Activated T-helper 2 cell treated with anti-CD3 and anti-CD28 coated beads, Interferon-gamma antibody, Interleukin-2, Interleukin-4, amounts not matched to agents 10 μg/mL and 5 μg/mL and 100 μg/mL, durations not matched to agents 14 hours and 24 hours and 36 hours (primary cell): Measurements from ENCODE around the gene INTS3. TPM values are rescaled to one million over a fixed set of nuclear protein-coding genes. Genes with fewer than 3 reads are reported as not detected.

Experiments
- DNase-seq: peaks from one replicate; pipeline ENCODE4 v3.0.0; 2021; ENCODE audit warnings: low spot score
- H3K27ac Mint-ChIP-seq: one replicate; pipeline ENCODE4 v1.8.0; 2021; ENCODE audit warnings: mixed read lengths
- H3K27me3 Mint-ChIP-seq: one replicate; pipeline ENCODE4 v1.8.0; 2021; ENCODE audit warnings: low read depth, mixed read lengths
- H3K36me3 Mint-ChIP-seq: one replicate; pipeline ENCODE4 v1.8.0; 2021; ENCODE audit warnings: low read depth, mixed read lengths
- H3K4me1 Mint-ChIP-seq: one replicate; pipeline ENCODE4 v1.8.0; 2021; ENCODE audit warnings: low read depth, mixed read lengths
- H3K4me3 Mint-ChIP-seq: one replicate; pipeline ENCODE4 v1.8.0; 2021; ENCODE audit warnings: low read depth, mild to moderate bottlenecking, moderate library complexity, mixed read lengths
- H3K9me3 Mint-ChIP-seq: one replicate; pipeline ENCODE4 v1.8.0; 2021; ENCODE audit warnings: mixed read lengths
- intact Hi-C: fragments of 100-400 bp; cut with micrococcal nuclease; formaldehyde crosslinking; loops from one replicate; pipeline ENCODE4 v1.15.1; 2023
- total RNA-seq: library from RNA; stranded (reverse); gene quantifications from 2 replicates; pipeline ENCODE4 v1.2.3, GENCODE V29; 2022

Gene INTS3
- total RNA-seq, 1 donor from 2014 or later = 54.0 TPM

DNA sequence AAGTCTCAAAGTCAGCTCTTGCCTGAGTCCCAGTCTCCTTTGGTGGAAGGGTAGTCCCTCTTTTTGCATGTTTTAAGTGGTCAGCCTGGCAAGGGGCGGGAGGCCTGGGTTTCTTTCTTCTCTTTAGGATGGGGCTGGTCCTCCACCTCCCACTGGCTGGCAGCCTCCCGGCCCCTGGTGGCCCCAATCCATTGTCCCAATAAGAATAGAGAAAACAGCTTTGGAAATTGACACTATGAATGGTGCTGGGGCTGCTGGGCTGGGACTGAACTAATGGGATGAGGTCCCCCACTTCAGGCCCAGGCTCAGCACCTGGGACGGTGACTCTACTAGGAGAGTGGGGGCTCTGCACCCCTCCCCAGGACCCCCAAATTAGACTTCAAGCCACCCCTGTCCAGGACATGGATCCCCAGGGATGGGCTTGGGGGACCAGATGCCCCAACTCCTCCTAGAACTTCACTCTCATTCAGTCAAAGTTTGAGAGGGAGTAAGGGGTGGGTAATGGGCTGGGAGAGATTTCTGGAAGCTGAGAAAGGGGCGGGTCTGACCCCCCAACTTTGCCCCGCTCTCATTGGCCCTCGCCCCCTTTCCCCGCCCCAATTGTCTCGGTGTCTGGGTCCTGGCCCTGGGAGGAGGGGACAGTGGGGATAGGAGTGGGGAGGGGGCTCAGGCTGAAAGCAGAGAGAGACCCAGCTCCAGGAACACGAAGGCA lies 65.6 kb downstream of the INTS3 start:
- Mint-ChIP-seq H3K27ac (no peak overlapping the region), H3K4me3 (no peak overlapping the region), H3K9me3 (no peaks in the 10 kb centered on the region), H3K36me3 (no peaks in the 10 kb centered on the region), H3K27me3 (no peaks in the 10 kb centered on the region), H3K4me1 (peaks cover 35% of the 10 kb centered on the region)
- intact Hi-C loops = loop anchor here (5.0 kb wide), 2 partner anchors 129 to 364 kb away; partner anchors contain the start of genes GATAD2B and NUP210L
- DNase-seq = no peak

DNA sequence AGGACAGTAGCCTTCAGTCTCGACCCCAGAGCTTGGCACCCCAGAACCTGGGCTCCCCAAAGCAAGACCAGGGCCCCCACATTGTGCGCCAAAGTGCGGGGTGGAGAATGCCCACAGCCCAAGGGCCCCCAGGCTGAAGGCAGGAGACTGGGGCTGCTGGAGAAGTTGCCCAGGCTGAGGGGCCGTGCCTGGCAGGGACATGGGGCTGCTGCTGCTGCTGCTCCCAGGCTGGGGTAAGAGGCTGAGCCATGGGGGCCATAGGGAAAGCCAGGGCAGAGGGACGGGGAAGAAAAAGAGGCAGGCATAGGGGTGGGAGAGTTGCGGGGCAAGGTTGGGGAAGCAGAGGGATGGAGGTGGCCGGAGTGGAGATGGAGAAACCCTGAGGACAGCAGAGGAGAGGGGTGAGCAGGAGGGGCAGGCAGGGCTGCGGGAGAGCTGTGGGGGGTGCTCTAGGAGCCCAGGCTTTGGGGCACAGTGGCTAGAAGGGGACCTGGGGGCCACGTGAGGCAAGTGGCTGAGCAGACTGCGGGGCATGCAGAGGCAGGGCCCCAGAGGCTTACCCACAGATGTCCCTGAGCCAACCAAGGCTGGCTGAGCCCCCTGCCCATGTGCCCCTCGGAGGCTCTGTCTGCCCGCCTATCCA lies 66.2 kb downstream of the INTS3 start:
- intact Hi-C loops = loop anchor here (5.0 kb wide), 2 partner anchors 128 to 363 kb away; partner anchors contain the start of genes GATAD2B and NUP210L
- no peaks in the 10 kb centered on the region for H3K36me3 Mint-ChIP-seq
- no peak for DNase-seq
- no peak overlapping the region for H3K27ac Mint-ChIP-seq
- H3K4me1 Mint-ChIP-seq = peaks cover 33% of the 10 kb centered on the region
- H3K4me3 Mint-ChIP-seq = no peak overlapping the region
- H3K27me3 Mint-ChIP-seq = no peaks in the 10 kb centered on the region
- no peaks in the 10 kb centered on the region for H3K9me3 Mint-ChIP-seq

DNA sequence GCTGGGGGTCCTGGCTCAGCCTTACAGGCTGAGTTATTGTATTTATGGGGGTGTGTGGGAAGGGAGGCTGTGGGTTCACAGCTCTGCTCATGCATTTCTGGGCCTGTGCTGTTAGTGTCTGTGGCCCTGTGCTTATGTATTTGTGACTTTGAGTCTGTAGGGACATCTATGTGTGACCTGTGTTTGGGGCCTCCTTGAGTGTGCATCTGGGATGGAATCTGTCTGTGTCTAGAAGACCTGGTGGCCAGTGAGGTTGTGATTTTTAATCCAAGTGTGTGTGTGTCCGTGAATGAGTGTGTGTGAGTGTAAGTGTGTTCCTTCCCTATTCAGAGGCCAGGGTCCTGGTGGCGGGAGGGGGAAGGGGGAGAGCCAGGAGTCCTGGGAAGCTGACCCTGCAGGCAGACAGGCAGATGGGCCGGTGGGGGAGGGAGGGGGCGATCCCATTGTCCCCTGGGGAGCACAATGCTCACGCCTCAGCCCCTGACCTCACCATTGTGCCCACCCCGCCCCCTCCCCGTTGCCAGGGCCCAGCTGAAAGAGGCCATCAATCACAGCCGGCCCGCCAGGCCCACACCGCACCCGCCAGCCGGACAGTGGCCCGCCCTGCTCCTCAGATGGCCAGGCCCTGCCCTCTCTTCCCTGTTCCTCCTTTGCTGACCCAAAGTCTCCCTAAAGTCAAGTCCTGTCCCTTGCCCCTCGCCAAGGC lies 66.9 kb downstream of the INTS3 start:
- Mint-ChIP-seq H3K4me1 (peaks cover 29% of the 10 kb centered on the region), H3K4me3 (no peak overlapping the region), H3K27ac (no peak overlapping the region), H3K36me3 (no peaks in the 10 kb centered on the region), H3K9me3 (no peaks in the 10 kb centered on the region), H3K27me3 (no peaks in the 10 kb centered on the region)
- no peak for DNase-seq
- intact Hi-C loops = loop anchor here (5.0 kb wide), 2 partner anchors 128 to 363 kb away; partner anchors contain the start of genes GATAD2B and NUP210L

DNA sequence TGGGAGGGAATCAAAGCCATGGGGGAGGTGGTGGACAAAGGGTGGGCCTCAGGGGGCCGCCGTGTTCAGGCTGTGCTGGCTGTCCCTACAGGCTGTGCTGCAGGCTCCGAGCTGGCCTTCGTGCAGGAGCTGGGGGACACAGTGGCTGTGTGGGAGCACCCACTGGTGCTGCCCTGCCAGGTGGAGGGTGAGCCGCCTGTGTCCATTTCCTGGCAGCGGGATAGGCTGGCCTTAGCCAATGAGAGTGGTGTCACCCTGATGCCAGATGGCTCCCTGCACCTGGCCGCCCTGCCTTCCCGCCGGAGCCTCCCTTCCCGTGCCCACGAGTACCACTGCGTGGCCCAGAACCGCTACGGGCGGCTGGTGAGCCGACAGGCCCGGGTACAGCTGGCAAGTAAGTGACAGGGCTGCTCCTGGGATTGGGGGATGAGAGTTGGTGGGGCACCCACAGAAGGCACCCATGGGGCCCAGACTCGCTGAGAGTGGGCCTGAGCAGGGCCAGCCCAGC lies 67.5 kb downstream of the INTS3 start:
- no peak overlapping the region for H3K27ac Mint-ChIP-seq
- intact Hi-C loops = no loop called here
- H3K27me3 Mint-ChIP-seq = no peaks in the 10 kb centered on the region
- no peak for DNase-seq
- no peak overlapping the region for H3K4me3 Mint-ChIP-seq
- H3K4me1 Mint-ChIP-seq = peaks cover 23% of the 10 kb centered on the region
- H3K9me3 Mint-ChIP-seq = no peaks in the 10 kb centered on the region
- no peaks in the 10 kb centered on the region for H3K36me3 Mint-ChIP-seq

DNA sequence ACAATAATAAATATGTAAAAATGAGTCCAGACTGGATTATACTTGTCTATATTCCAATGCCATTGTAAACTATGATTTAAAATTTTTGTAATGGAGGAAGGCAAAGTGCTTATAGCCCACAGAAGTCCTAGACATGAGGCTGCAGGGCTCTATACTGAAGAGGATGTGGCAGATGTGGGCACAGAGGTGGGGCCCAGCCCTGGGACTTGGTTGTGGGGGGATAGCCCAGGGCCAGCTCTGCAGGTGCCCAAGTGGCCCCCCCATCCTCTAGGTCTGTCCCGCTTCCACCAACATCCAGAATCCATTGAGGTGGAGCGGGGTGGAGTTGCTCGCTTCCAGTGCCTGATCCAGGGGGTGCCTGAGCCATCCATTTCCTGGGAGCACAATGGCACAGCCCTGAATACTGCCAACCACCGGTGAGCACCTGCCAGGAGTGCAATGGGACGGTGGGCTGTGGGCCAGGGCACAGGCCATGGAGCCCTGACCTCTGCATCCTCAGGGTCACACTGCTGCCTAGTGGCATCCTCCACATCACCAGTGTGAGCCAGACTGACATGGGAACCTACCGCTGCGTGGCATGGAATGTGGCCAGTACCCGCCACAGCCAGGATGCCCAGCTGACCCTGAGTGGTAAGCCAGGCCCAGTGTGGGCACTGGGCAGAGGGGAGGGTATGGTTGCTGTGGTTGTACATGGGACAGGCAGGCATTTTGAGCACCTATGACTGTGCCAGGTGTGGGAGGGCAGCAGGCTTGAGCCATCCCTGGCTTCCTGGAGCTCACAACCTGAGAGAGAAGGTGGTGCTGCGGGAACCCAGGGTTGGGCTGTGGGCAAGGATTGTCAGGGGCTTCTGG lies 68.3 kb downstream of the INTS3 start:
- H3K4me1 Mint-ChIP-seq = peaks cover 15% of the 10 kb centered on the region
- H3K4me3 Mint-ChIP-seq = no peak overlapping the region
- intact Hi-C loops = loop anchor here (2.0 kb wide), 2 partner anchors 151 to 191 kb away; partner anchors contain the start of genes DENND4B and RAB13
- no peak overlapping the region for H3K27ac Mint-ChIP-seq
- no peaks in the 10 kb centered on the region for H3K27me3 Mint-ChIP-seq
- H3K36me3 Mint-ChIP-seq = no peaks in the 10 kb centered on the region
- DNase-seq = no peak
- H3K9me3 Mint-ChIP-seq = no peaks in the 10 kb centered on the region

- no peaks in the 10 kb centered on the region for H3K27me3 Mint-ChIP-seq
- H3K9me3 Mint-ChIP-seq = no peaks in the 10 kb centered on the region
- intact Hi-C loops = loop anchor here (2.0 kb wide), 2 partner anchors 150 to 190 kb away; partner anchors contain the start of genes DENND4B and RAB13
- peak; percentile 72 for DNase-seq
- H3K36me3 Mint-ChIP-seq = no peaks in the 10 kb centered on the region
- H3K27ac Mint-ChIP-seq = no peak overlapping the region
- H3K4me3 Mint-ChIP-seq = no peak overlapping the region
- H3K4me1 Mint-ChIP-seq = peaks cover 7% of the 10 kb centered on the region
Observed at GRCh38 chr1:153796786-153797659, 69.2 kb downstream of the INTS3 start.

- no peaks in the 10 kb centered on the region for H3K9me3 Mint-ChIP-seq
- no peaks in the 10 kb centered on the region for H3K27me3 Mint-ChIP-seq
- H3K4me1 Mint-ChIP-seq = peaks cover 5% of the 10 kb centered on the region
- peak overlapping the region; percentile 31 for H3K27ac Mint-ChIP-seq
- peaks cover 7% of the 10 kb centered on the region for H3K36me3 Mint-ChIP-seq
- no peak for DNase-seq
- intact Hi-C loops = no loop called here
- no peak overlapping the region for H3K4me3 Mint-ChIP-seq
Observed at GRCh38 chr1:153798468-153798780, 70.6 kb downstream of the INTS3 start.

- H3K4me3 Mint-ChIP-seq = no peak overlapping the region
- DNase-seq = no peak
- peak overlapping the region; percentile 30 for H3K27ac Mint-ChIP-seq
- no peaks in the 10 kb centered on the region for H3K27me3 Mint-ChIP-seq
- peaks cover 10% of the 10 kb centered on the region for H3K4me1 Mint-ChIP-seq
- H3K9me3 Mint-ChIP-seq = no peaks in the 10 kb centered on the region
- peaks cover 12% of the 10 kb centered on the region for H3K36me3 Mint-ChIP-seq
- intact Hi-C loops = no loop called here
Observed at GRCh38 chr1:153799016-153799415, 71.2 kb downstream of the INTS3 start.

GRCh38 chr1:153799566-153800465 lies 72.0 kb downstream of the INTS3 start:
- intact Hi-C loops = no loop called here
- H3K27ac Mint-ChIP-seq = no peak overlapping the region

GRCh38 chr1:153800516-153800915 lies 72.7 kb downstream of the INTS3 start:
- Mint-ChIP-seq H3K27ac (no peak overlapping the region), H3K4me3 (no peak overlapping the region), H3K36me3 (peaks cover 16% of the 10 kb centered on the region), H3K9me3 (no peaks in the 10 kb centered on the region), H3K27me3 (no peaks in the 10 kb centered on the region), H3K4me1 (peaks cover 22% of the 10 kb centered on the region)
- intact Hi-C loops = no loop called here
- DNase-seq = no peak

More at GRCh38 chr1:153799566-153800465, 72.0 kb downstream of the INTS3 start:
- Mint-ChIP-seq H3K36me3 (peaks cover 12% of the 10 kb centered on the region), H3K9me3 (no peaks in the 10 kb centered on the region), H3K27me3 (no peaks in the 10 kb centered on the region), H3K4me3 (no peak overlapping the region), H3K4me1 (peaks cover 16% of the 10 kb centered on the region)
- DNase-seq = no peak
